Activated B cell treated with CpG ODN at 0.5 μM for 24 hours (primary cell): ENCODE measurements around the gene CEP164. TPM values are rescaled to one million over a fixed set of nuclear protein-coding genes. Genes with fewer than 3 reads are reported as not detected.

Source experiments
- ATAC-seq: fragments of 200-7000 bp; cut with Tn5 transposase; one replicate; pipeline ENCODE4 v1.10.0; 2021; ENCODE audit warnings: low read depth, mild to moderate bottlenecking, moderate library complexity
- CTCF ChIA-PET: fragments of 350-600 bp; sonication (Branson Sonifier 250); formaldehyde crosslinking; loops from one replicate; lab custom pipeline; 2021; ENCODE audit warnings: antibody characterized with exemption; lab: Charles Lee
- POLR2A ChIA-PET: fragments of 350-600 bp; sonication (Branson Sonifier 250); formaldehyde crosslinking; loops from one replicate; lab custom pipeline; 2021; ENCODE audit warnings: antibody characterized with exemption; lab: Charles Lee
- DNase-seq: peaks from one replicate; pipeline ENCODE4 v3.0.0; 2022
- H3K27ac Mint-ChIP-seq: one replicate; pipeline ENCODE4 v1.8.0; 2020; ENCODE audit warnings: mixed read lengths
- H3K27me3 Mint-ChIP-seq: one replicate; pipeline ENCODE4 v1.8.0; 2021; ENCODE audit warnings: mixed read lengths
- H3K36me3 Mint-ChIP-seq: one replicate; pipeline ENCODE4 v1.8.0; 2021; ENCODE audit warnings: low read depth, mixed read lengths
- H3K4me1 Mint-ChIP-seq: one replicate; pipeline ENCODE4 v1.8.0; 2021; ENCODE audit warnings: mixed read lengths
- H3K4me3 Mint-ChIP-seq: one replicate; pipeline ENCODE4 v1.8.0; 2020; ENCODE audit warnings: mild to moderate bottlenecking, mixed read lengths
- H3K9me3 Mint-ChIP-seq: one replicate; pipeline ENCODE4 v1.8.0; 2020; ENCODE audit warnings: mixed read lengths
- CTCF ChIP-seq: fragments of 200-600 bp; IDR thresholded peaks from one replicate; pipeline ENCODE4 v1.8.0; 2022; ENCODE audit warnings: antibody characterized with exemption, mild to moderate bottlenecking
- intact Hi-C: fragments of 100-400 bp; cut with micrococcal nuclease; formaldehyde crosslinking; loops from one replicate; pipeline ENCODE4 v1.15.1; 2024
- total RNA-seq: library from RNA; stranded (reverse); gene quantifications from 2 replicates; pipeline ENCODE4 v1.2.3, GENCODE V29; 2022

Gene CEP164
- total RNA-seq, 1 donor from 2014 or later: 50.9 TPM

DNA sequence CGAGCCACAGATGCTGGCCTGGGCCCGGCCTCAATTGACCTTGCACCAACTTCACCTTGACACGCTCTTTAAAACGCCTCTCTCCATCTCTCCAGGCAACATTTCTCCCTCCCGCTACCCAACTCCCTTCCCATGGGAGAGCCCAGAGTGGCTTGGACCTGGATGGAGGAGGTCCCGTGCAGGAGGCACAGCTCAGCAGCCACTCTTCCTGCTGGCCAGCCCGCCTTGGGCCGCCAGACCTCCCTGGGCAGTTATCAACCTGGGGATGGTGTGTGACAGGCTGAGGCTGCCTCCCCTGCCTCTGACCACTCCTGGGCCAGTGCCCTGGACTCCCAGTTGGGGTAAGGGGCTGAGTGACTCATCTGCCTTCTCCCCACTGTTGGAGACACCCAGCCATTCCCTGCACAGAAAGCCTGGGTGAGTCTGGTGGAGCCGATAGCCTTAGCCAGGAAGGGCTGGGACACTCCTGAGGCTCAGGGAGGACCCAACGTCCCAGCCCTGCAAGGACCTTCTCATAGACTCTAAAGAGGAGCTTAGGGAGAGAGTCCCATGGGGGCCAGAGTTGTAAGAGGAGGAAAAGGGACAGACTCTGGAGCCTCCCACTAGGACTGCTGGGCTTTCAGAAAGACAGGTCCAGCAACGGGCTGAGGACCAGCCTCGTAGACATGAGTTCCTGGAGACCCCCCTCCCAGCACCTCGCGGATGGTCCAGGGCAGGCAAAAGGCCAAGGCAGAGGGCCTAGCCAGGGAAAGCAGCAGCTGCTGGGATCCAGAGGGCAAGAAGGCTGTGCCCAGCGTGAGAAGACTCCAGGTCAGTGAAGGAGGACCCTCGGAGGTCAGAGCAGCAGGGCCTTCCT, 131.7 kb downstream of the CEP164 start:
- Mint-ChIP-seq H3K27me3 (no peaks in the 10 kb centered on the region), H3K9me3 (peaks cover 2% of the 10 kb centered on the region), H3K27ac (no peak overlapping the region), H3K36me3 (no peaks in the 10 kb centered on the region), H3K4me1 (peaks cover 4% of the 10 kb centered on the region), H3K4me3 (no peak overlapping the region)
- ChIA-PET POLR2A (no interaction called here), CTCF (no interaction called here)
- TF ChIP-seq CTCF: no peak
- ATAC-seq (no peak), DNase-seq (no peak)
- intact Hi-C loops: no loop called here

- POLR2A ChIA-PET: no interaction called here
- CTCF ChIA-PET: no interaction called here
- Mint-ChIP-seq H3K36me3 (no peaks in the 10 kb centered on the region), H3K27me3 (no peaks in the 10 kb centered on the region), H3K4me3 (no peak overlapping the region), H3K4me1 (peaks cover 4% of the 10 kb centered on the region), H3K27ac (no peak overlapping the region), H3K9me3 (no peaks in the 10 kb centered on the region)
- no peak for DNase-seq
- intact Hi-C loops: no loop called here
- ATAC-seq: no peak
- TF ChIP-seq CTCF: no peak
These were observed 132.3 kb downstream of the CEP164 start for GRCh38 chr11:117459979-117460300.

DNA sequence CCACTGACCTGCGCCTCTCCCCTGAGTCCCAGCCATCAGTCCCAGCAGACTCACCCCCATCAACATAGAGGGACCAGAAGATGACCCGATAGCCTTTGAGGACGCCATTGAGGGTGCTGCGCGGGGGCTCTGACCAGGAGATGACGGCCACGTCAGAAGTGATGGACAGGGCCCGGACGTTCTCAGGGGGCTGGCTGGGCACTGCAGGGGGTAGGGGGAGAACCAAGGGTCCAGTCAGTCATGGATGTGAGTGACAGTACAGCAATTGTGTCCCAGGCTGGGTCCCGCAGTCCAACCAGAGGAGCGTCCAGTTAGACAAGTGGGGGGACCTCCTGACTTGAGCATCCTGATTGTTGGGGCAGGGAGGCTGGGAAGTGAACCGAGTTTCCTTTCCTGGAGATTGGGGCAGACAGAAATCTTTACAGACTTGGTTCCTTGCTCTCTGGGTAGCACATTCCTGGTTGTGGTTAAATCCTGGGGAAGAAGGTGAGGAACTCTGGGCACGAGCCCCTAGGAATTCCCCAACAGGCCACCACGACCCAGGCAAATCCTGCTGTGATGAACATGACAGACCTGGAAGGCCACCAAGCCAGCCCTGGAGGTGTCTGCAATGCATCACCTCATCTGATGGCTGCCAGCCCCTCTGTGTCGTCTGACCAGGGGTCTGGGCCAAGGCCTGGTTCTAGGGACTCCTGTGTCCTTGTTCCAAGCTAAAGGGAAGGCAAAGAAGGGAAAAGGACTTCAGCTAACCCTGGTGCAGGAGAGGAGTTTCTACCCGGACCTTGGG, 133.9 kb downstream of the CEP164 start:
- POLR2A ChIA-PET: no interaction called here
- no peaks in the 10 kb centered on the region for H3K27me3 Mint-ChIP-seq
- intact Hi-C loops: no loop called here

GRCh38 chr11:117462183-117462863, 134.7 kb downstream of the CEP164 start:
- ChIA-PET CTCF (no interaction called here), POLR2A (no interaction called here)
- H3K4me1 Mint-ChIP-seq: peaks cover 4% of the 10 kb centered on the region
- ATAC-seq (no peak), DNase-seq (no peak)
- H3K27me3 Mint-ChIP-seq: no peaks in the 10 kb centered on the region
- no peak for TF ChIP-seq CTCF
- intact Hi-C loops: no loop called here
- no peaks in the 10 kb centered on the region for H3K36me3 Mint-ChIP-seq
- no peaks in the 10 kb centered on the region for H3K9me3 Mint-ChIP-seq
- no peak overlapping the region for H3K27ac Mint-ChIP-seq
- no peak overlapping the region for H3K4me3 Mint-ChIP-seq

More for the DNA sequence above, 133.9 kb downstream of the CEP164 start:
- CTCF ChIA-PET: no interaction called here
- ATAC-seq (no peak), DNase-seq (no peak)
- Mint-ChIP-seq H3K9me3 (no peaks in the 10 kb centered on the region), H3K27ac (no peak overlapping the region), H3K4me1 (peaks cover 4% of the 10 kb centered on the region), H3K4me3 (no peak overlapping the region), H3K36me3 (no peaks in the 10 kb centered on the region)
- no peak for TF ChIP-seq CTCF

DNA sequence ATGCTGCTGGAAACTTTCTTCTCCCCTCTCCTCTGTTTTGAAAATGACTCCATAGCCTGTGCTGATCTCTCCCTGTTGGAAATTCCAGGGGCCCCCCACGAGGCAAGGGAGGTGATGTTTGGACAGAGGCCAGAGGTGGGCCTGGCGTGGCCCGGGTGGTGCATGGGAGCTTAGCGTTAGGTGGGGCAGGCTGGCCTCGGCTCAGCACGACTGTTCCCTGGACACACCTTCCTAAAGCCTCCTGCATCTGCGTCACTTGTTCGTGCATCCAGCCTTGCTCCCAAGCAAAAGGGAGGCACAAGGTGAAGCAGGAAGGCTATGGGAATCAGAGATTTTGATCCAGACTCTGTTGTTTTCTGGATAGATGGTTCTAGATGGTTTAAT, 135.2 kb downstream of the CEP164 start:
- Mint-ChIP-seq H3K27me3 (no peaks in the 10 kb centered on the region), H3K27ac (no peak overlapping the region), H3K4me3 (no peak overlapping the region), H3K4me1 (peaks cover 4% of the 10 kb centered on the region), H3K9me3 (no peaks in the 10 kb centered on the region), H3K36me3 (no peaks in the 10 kb centered on the region)
- intact Hi-C loops: no loop called here
- TF ChIP-seq CTCF: no peak
- CTCF ChIA-PET: no interaction called here
- ATAC-seq: no peak
- POLR2A ChIA-PET: no interaction called here
- no peak for DNase-seq
